ENCODE data around the gene CTXN1. TPM values are rescaled to one million over a fixed set of nuclear protein-coding genes. Genes with fewer than 3 reads are reported as not detected.

The CTXN1 gene
- total and polyA plus RNA-seq, 2 donors (not counting 1 experiment from before 2014, with no cell fraction given) = not detected

DNA sequence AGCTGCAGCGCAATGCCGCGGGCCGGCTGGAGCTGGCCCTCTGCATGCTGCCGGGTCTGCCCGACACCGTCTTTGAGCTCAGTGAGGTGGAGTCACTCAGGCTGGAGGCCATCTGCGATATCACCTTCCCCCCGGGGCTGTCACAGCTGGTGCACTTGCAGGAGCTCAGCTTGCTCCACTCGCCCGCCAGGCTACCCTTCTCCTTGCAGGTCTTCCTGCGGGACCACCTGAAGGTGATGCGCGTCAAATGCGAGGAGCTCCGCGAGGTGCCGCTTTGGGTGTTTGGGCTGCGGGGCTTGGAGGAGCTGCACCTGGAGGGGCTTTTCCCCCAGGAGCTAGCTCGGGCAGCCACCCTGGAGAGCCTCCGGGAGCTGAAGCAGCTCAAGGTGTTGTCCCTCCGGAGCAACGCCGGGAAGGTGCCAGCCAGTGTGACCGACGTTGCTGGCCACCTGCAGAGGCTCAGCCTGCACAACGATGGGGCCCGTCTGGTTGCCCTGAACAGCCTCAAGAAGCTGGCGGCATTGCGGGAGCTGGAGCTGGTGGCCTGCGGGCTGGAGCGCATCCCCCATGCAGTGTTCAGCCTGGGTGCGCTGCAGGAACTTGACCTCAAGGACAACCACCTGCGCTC is 26.1 kb downstream of the CTXN1 start:
- intact Hi-C loops (cut with micrococcal nuclease) = no loop called here
- Histone ChIP-seq H3K4me1 (ENCODE audit: control insufficient read depth in 2 of 2, insufficient read depth in 2 of 2, low read length in 2 of 2) (peaks cover 12 to 16% of the 10 kb centered on the region in 2 donors), H4K20me1 (ENCODE audit: control insufficient read depth, insufficient read depth, low read length, poor library complexity, severe bottlenecking) (peaks cover 8% of the 10 kb centered on the region), H3K4me2 (replicated peaks; ENCODE audit: low read depth, low read length, poor library complexity, severe bottlenecking) (no peak overlapping the region), H2AFZ (ENCODE audit: insufficient read depth, low read depth, low read length, poor library complexity, severe bottlenecking) (no peak overlapping the region), H3K27ac (ENCODE audit: low read length in 2 of 2) (no peak overlapping the region), H3K9me3 (ENCODE audit: control extremely low read depth in 1 of 3, control insufficient read depth in 2 of 3, insufficient read depth in 1 of 3, low read length in 2 of 3) (peaks cover 0 to 7% (median 0%) of the 10 kb centered on the region in 3 donors), H3K36me3 (replicated peaks in 1 of 2; ENCODE audit: control extremely low read depth in 1 of 2, control insufficient read depth in 1 of 2, extremely low read depth in 1 of 2, insufficient read depth in 2 of 2, low read length in 1 of 2) (no peaks in the 10 kb centered on the region), H3K79me2 (ENCODE audit: control insufficient read depth, insufficient read depth, low read length) (peaks cover 16% of the 10 kb centered on the region), H3K4me3 (ENCODE audit: control extremely low read depth in 1 of 5, extremely low read depth in 1 of 5, insufficient read depth in 1 of 5, low read depth in 2 of 5, low read length in 4 of 5) (no peak overlapping the region), H3K9ac (ENCODE audit: low read length) (no peak overlapping the region), H3K27me3 (replicated peaks in 1 of 4; ENCODE audit: control extremely low read depth in 1 of 4, control insufficient read depth in 3 of 4, insufficient read depth in 4 of 4, low read length in 3 of 4) (peaks cover 0 to 6% (median 1%) of the 10 kb centered on the region in 4 experiments)
- Mint-ChIP-seq H3K4me3 (no peak overlapping the region), H3K27me3 (peaks cover 3% of the 10 kb centered on the region), H3K9me3 (ENCODE audit: insufficient read depth) (no peaks in the 10 kb centered on the region), H3K4me1 (peaks cover 19% of the 10 kb centered on the region), H3K27ac (no peak overlapping the region)
- no peak for TF ChIP-seq EZH2 (IDR thresholded peaks at IDR 0.05; ENCODE audit: borderline replicate concordance, insufficient read depth, low read depth, low read length, poor library complexity, severe bottlenecking)
- TF ChIP-seq, protein P1, sequence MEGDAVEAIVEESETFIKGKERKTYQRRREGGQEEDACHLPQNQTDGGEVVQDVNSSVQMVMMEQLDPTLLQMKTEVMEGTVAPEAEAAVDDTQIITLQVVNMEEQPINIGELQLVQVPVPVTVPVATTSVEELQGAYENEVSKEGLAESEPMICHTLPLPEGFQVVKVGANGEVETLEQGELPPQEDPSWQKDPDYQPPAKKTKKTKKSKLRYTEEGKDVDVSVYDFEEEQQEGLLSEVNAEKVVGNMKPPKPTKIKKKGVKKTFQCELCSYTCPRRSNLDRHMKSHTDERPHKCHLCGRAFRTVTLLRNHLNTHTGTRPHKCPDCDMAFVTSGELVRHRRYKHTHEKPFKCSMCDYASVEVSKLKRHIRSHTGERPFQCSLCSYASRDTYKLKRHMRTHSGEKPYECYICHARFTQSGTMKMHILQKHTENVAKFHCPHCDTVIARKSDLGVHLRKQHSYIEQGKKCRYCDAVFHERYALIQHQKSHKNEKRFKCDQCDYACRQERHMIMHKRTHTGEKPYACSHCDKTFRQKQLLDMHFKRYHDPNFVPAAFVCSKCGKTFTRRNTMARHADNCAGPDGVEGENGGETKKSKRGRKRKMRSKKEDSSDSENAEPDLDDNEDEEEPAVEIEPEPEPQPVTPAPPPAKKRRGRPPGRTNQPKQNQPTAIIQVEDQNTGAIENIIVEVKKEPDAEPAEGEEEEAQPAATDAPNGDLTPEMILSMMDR (IDR thresholded peaks at IDR 0.05) = no peak
- ChIA-PET POLR2A (no interaction called here), CTCF (interaction anchor here (0.9 to 1.8 kb wide), 3 partner anchors 24 to 344 kb away, joined by 3 to 4 read pairs (median 4); no protein-coding TSS in a partner anchor)
- ATAC-seq (ENCODE audit: low read depth) = no peak
- DNase-seq = no peak
- WGBS (ENCODE audit: insufficient coverage) = 92% methylated on average over 34 of the region's 34 CpGs

- ChIA-PET CTCF (no interaction called here), POLR2A (no interaction called here)
- DNase-seq (no peak), ATAC-seq (ENCODE audit: low read depth) (no peak)
- Histone ChIP-seq H2AFZ (ENCODE audit: insufficient read depth, low read depth, low read length, poor library complexity, severe bottlenecking) (no peak overlapping the region), H3K4me3 (ENCODE audit: control extremely low read depth in 1 of 5, extremely low read depth in 1 of 5, insufficient read depth in 1 of 5, low read depth in 2 of 5, low read length in 4 of 5) (no peak overlapping the region), H3K27me3 (replicated peaks in 1 of 4; ENCODE audit: control extremely low read depth in 1 of 4, control insufficient read depth in 3 of 4, insufficient read depth in 4 of 4, low read length in 3 of 4) (peaks cover 0 to 9% (median 1%) of the 10 kb centered on the region in 4 experiments), H3K4me2 (replicated peaks; ENCODE audit: low read depth, low read length, poor library complexity, severe bottlenecking) (no peak overlapping the region), H3K9ac (ENCODE audit: low read length) (no peak overlapping the region), H4K20me1 (ENCODE audit: control insufficient read depth, insufficient read depth, low read length, poor library complexity, severe bottlenecking) (no peaks in the 10 kb centered on the region), H3K79me2 (ENCODE audit: control insufficient read depth, insufficient read depth, low read length) (peaks cover 7% of the 10 kb centered on the region), H3K36me3 (replicated peaks in 1 of 2; ENCODE audit: control extremely low read depth in 1 of 2, control insufficient read depth in 1 of 2, extremely low read depth in 1 of 2, insufficient read depth in 2 of 2, low read length in 1 of 2) (no peaks in the 10 kb centered on the region), H3K4me1 (ENCODE audit: control insufficient read depth in 2 of 2, insufficient read depth in 2 of 2, low read length in 2 of 2) (peaks cover 7 to 8% of the 10 kb centered on the region in 2 donors), H3K9me3 (ENCODE audit: control extremely low read depth in 1 of 3, control insufficient read depth in 2 of 3, insufficient read depth in 1 of 3, low read length in 2 of 3) (peaks cover 0 to 7% (median 0%) of the 10 kb centered on the region in 3 donors), H3K27ac (ENCODE audit: low read length in 2 of 2) (no peak overlapping the region)
- Mint-ChIP-seq H3K4me3 (no peak overlapping the region), H3K4me1 (peaks cover 12% of the 10 kb centered on the region), H3K9me3 (ENCODE audit: insufficient read depth) (no peaks in the 10 kb centered on the region), H3K27ac (no peak overlapping the region), H3K27me3 (peaks cover 11% of the 10 kb centered on the region)
- no peak for TF ChIP-seq EZH2 (IDR thresholded peaks at IDR 0.05; ENCODE audit: borderline replicate concordance, insufficient read depth, low read depth, low read length, poor library complexity, severe bottlenecking)
- TF ChIP-seq, protein P1 (IDR thresholded peaks at IDR 0.05) = no peak
- 95% methylated on average over 16 of the region's 16 CpGs for WGBS (ENCODE audit: insufficient coverage)
- intact Hi-C loops (cut with micrococcal nuclease) = no loop called here
Measured at GRCh38 chr19:7898967-7899366, 27.0 kb downstream of the CTXN1 start.
